ENCODE data around the gene ZNF22.

The ZNF22 gene

DNA sequence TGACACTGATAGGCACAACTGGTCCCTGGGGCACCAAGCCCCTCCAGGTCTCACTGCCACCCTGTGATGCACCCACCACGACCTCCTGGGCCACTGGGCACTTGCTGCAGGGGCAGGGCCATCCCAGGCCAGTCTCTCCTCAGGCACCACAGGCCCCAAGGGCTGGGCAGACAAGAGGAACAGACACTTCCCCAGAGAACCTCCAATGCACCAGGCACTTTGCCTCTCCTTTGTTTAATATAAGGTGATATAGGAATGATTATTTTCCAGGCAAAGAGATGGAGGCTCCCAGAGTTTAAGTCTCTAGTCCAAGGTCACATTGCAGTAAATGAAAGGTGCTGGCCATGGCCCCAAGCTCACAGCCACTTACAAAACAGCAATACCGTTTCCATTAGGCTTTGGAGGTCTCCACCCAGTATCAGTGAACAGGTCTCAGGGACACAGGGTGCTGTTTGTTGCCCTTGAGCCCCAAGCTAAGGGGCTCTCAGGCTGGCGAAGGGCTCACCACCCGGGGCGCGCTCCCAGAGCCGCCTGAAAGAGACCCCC is 26.6 kb upstream of the ZNF22 start:
- H3K4me3 ChIP-seq (ENCODE audit: low read depth, low read length), result peak overlapping the region; percentile 55
- DNase-seq (ENCODE audit: low read depth), result no peak
- TF ChIP-seq CTCF (IDR thresholded peaks at IDR 0.05; ENCODE audit: low read depth, low read length, missing control alignments), result no peak

- DNase-seq (ENCODE audit: low read depth), result no peak
- H3K4me3 ChIP-seq (ENCODE audit: low read depth, low read length), result peak overlapping the region; percentile 55
- TF ChIP-seq CTCF (IDR thresholded peaks at IDR 0.05; ENCODE audit: low read depth, low read length, missing control alignments), result peak; percentile 85
These were observed 25.9 kb upstream of the ZNF22 start for GRCh38 chr10:44974628-44975430.

- no peak for TF ChIP-seq CTCF (IDR thresholded peaks at IDR 0.05; ENCODE audit: low read depth, low read length, missing control alignments)
- H3K4me3 ChIP-seq (ENCODE audit: low read depth, low read length), result no peak overlapping the region
- no peak for DNase-seq (ENCODE audit: low read depth)
These were observed 25.0 kb upstream of the ZNF22 start for GRCh38 chr10:44975431-44976331.

GRCh38 chr10:44976352-44977198 is 24.1 kb upstream of the ZNF22 start:
- no peak overlapping the region for H3K4me3 ChIP-seq (ENCODE audit: low read depth, low read length)
- TF ChIP-seq CTCF (IDR thresholded peaks at IDR 0.05; ENCODE audit: low read depth, low read length, missing control alignments), result no peak
- no peak for DNase-seq (ENCODE audit: low read depth)

- no peak for DNase-seq (ENCODE audit: low read depth)
- H3K4me3 ChIP-seq (ENCODE audit: low read depth, low read length), result peak overlapping the region; percentile 28
- TF ChIP-seq CTCF (IDR thresholded peaks at IDR 0.05; ENCODE audit: low read depth, low read length, missing control alignments), result no peak
These were observed 23.2 kb upstream of the ZNF22 start for GRCh38 chr10:44977287-44978212.

Measured in GM12864 (cell line).